Measurements from ENCODE around the gene ADH6. TPM values are rescaled to one million over a fixed set of nuclear protein-coding genes. Genes with fewer than 3 reads are reported as not detected.
A peak's percentile ranks its signal among the peaks of the same experiment; 100 is the strongest.

The ADH6 gene
- total RNA-seq, 6 experiments from 2014 or later, result 73.9 to 213 (median 124) TPM

- peak in 1 of 4 donors; percentile 13 for ATAC-seq
- peak overlapping the region in 1 of 3 donors; percentile 51 for H3K27ac ChIP-seq
- intact Hi-C loops (cut with DNase I), result no loop called here
Observed at GRCh38 chr4:99207911-99208718, 10.9 kb downstream of the ADH6 start.

GRCh38 chr4:99207069-99207743 is 11.8 kb downstream of the ADH6 start:
- Histone ChIP-seq H3K4me3 (no peak overlapping the region), H3K27me3 (no peaks in the 10 kb centered on the region), H3K36me3 (peaks cover 0 to 10% (median 2%) of the 10 kb centered on the region in 4 donors), H3K4me1 (peaks cover 0 to 90% (median 23%) of the 10 kb centered on the region in 4 donors), H3K27ac (no peak overlapping the region), H3K9me3 (no peaks in the 10 kb centered on the region)
- TF ChIP-seq CTCF (IDR thresholded peaks at IDR 0.05), result no peak
- TF ChIP-seq POLR2A (IDR thresholded peaks at IDR 0.05), result no peak
- DNase-seq, result no peak
- ATAC-seq, result no peak
- intact Hi-C loops (cut with DNase I), result no loop called here
- 66% methylated on average over 4 of the region's 4 CpGs for WGBS (ENCODE audit: insufficient coverage, low coverage, low lambda C conversion rate, missing lambda C conversion rate)

More at GRCh38 chr4:99207911-99208718, 10.9 kb downstream of the ADH6 start:
- no peak for DNase-seq
- WGBS (ENCODE audit: insufficient coverage, low coverage, low lambda C conversion rate, missing lambda C conversion rate), result 22% methylated on average over 10 of the region's 10 CpGs
- TF ChIP-seq POLR2A (IDR thresholded peaks at IDR 0.05), result no peak
- no peak for TF ChIP-seq CTCF (IDR thresholded peaks at IDR 0.05)
- Histone ChIP-seq H3K4me1 (peaks cover 0 to 86% (median 19%) of the 10 kb centered on the region in 4 donors), H3K27me3 (no peaks in the 10 kb centered on the region), H3K9me3 (no peaks in the 10 kb centered on the region), H3K4me3 (no peak overlapping the region), H3K36me3 (peaks cover 0 to 12% (median 2%) of the 10 kb centered on the region in 4 donors)

- Histone ChIP-seq H3K4me3 (no peak overlapping the region), H3K27ac (peak overlapping the region in 2 of 3 donors; percentile 64 to 65), H3K9me3 (no peaks in the 10 kb centered on the region), H3K27me3 (no peaks in the 10 kb centered on the region), H3K36me3 (peaks cover 0 to 10% (median 2%) of the 10 kb centered on the region in 4 donors), H3K4me1 (peaks cover 0 to 93% (median 28%) of the 10 kb centered on the region in 4 donors)
- WGBS (ENCODE audit: insufficient coverage, low coverage, low lambda C conversion rate, missing lambda C conversion rate), result 21% methylated on average over 5 of the region's 5 CpGs
- peak in 1 of 3 donors; percentile 65 for DNase-seq
- TF ChIP-seq CTCF (IDR thresholded peaks at IDR 0.05) (peak in 1 of 4 donors; percentile 35), POLR2A (IDR thresholded peaks at IDR 0.05) (no peak)
- peak; percentile 80 to 89 (median 88) for ATAC-seq
- intact Hi-C loops (cut with DNase I), result no loop called here
Observed at GRCh38 chr4:99205153-99205979, 13.7 kb downstream of the ADH6 start.

GRCh38 chr4:99202536-99202935 is 16.5 kb downstream of the ADH6 start:
- intact Hi-C loops (cut with DNase I), result no loop called here
- TF ChIP-seq POLR2A (IDR thresholded peaks at IDR 0.05), result no peak
- no peak for TF ChIP-seq CTCF (IDR thresholded peaks at IDR 0.05)
- no peak for DNase-seq
- peak overlapping the region in 2 of 3 donors; percentile 19 to 58 for H3K27ac ChIP-seq
- peaks cover 0 to 10% (median 2%) of the 10 kb centered on the region in 4 donors for H3K36me3 ChIP-seq
- H3K4me1 ChIP-seq, result peaks cover 0 to 78% (median 20%) of the 10 kb centered on the region in 4 donors
- H3K4me3 ChIP-seq, result no peak overlapping the region
- H3K9me3 ChIP-seq, result no peaks in the 10 kb centered on the region
- ATAC-seq, result no peak
- WGBS (ENCODE audit: insufficient coverage, low coverage, low lambda C conversion rate, missing lambda C conversion rate), result 4% methylated on average over 5 of the region's 5 CpGs
- no peaks in the 10 kb centered on the region for H3K27me3 ChIP-seq
